CD8-positive, alpha-beta memory T cell (primary cell): ENCODE data around the gene KRTAP23-1. TPM values are rescaled to one million over a fixed set of nuclear protein-coding genes. Genes with fewer than 3 reads are reported as not detected.

Experiments used
- CTCF ChIA-PET: fragments of 350-600 bp; sonication (Branson Sonifier 250); formaldehyde crosslinking; loops from one replicate; lab custom pipeline; 2021; ENCODE audit warnings: antibody characterized with exemption; lab: Charles Lee
- POLR2A ChIA-PET: fragments of 350-600 bp; sonication (Branson Sonifier 250); formaldehyde crosslinking; loops from one replicate; lab custom pipeline; 2021; ENCODE audit warnings: antibody characterized with exemption; lab: Charles Lee
- DNase-seq, 5 donors: peaks; one replicate each; pipeline versions ENCODE4 v3.0.0 to v3.0.0-alpha.2; 2020 to 2022; ENCODE audit warnings: mixed read lengths in 1 of 5
- H3K27ac ChIP-seq: one replicate; pipeline ENCODE4 v1.7.0; 2013; ENCODE audit warnings: low read depth, mild to moderate bottlenecking, low read length, moderate library complexity
- H3K27me3 ChIP-seq: 2 replicates; pipeline ENCODE4 v1.7.0; 2013; ENCODE audit warnings: low read length, mild to moderate bottlenecking; ENCODE audit not compliant: insufficient read depth, poor library complexity, severe bottlenecking
- H3K36me3 ChIP-seq: 2 replicates; pipeline ENCODE4 v1.7.0; 2013; ENCODE audit warnings: mild to moderate bottlenecking, low read length, moderate library complexity; ENCODE audit not compliant: insufficient read depth
- H3K4me1 ChIP-seq: 2 replicates; pipeline ENCODE4 v1.7.0; 2013; ENCODE audit warnings: mild to moderate bottlenecking, low read length, moderate library complexity; ENCODE audit not compliant: insufficient read depth
- H3K4me3 ChIP-seq: 2 replicates; pipeline ENCODE4 v1.7.0; 2013; ENCODE audit warnings: mild to moderate bottlenecking, low read length
- H3K9me3 ChIP-seq: 2 replicates; pipeline ENCODE4 v1.7.0; 2013; ENCODE audit warnings: mild to moderate bottlenecking, low read length
- H3K27ac Mint-ChIP-seq, 8 donors: one replicate each; pipeline ENCODE4 v1.8.0; 2020 to 2021; ENCODE audit warnings: mixed read lengths in 8 of 8, mild to moderate bottlenecking in 6 of 8, inconsistent platforms in 3 of 8, moderate library complexity in 3 of 8
- H3K27me3 Mint-ChIP-seq, 2 donors: one replicate each; pipeline ENCODE4 v1.8.0; 2020 to 2021; ENCODE audit warnings: mixed read lengths in 2 of 2, mild to moderate bottlenecking in 1 of 2, moderate library complexity in 1 of 2
- H3K36me3 Mint-ChIP-seq, 3 donors: one replicate each; pipeline ENCODE4 v1.8.0; 2020 to 2021; ENCODE audit warnings: mixed read lengths in 3 of 3, inconsistent platforms in 1 of 3, mild to moderate bottlenecking in 1 of 3
- H3K4me1 Mint-ChIP-seq, 3 donors: one replicate each; pipeline ENCODE4 v1.8.0; 2020 to 2021; ENCODE audit warnings: mixed read lengths in 3 of 3, inconsistent platforms in 1 of 3, mild to moderate bottlenecking in 1 of 3
- H3K4me3 Mint-ChIP-seq, 7 donors: one replicate each; pipeline ENCODE4 v1.8.0; 2020 to 2021; ENCODE audit warnings: mixed read lengths in 7 of 7, mild to moderate bottlenecking in 6 of 7, moderate library complexity in 4 of 7, inconsistent platforms in 2 of 7
- H3K9me3 Mint-ChIP-seq, 5 donors: one replicate each; pipeline ENCODE4 v1.8.0; 2020 to 2022; ENCODE audit warnings: mixed read lengths in 5 of 5, mild to moderate bottlenecking in 3 of 5, moderate library complexity in 2 of 5, inconsistent platforms in 1 of 5
- polyA plus RNA-seq: library from polyadenylated mRNA; unstranded; fragments of 300-500 nt; fragmentation: Illumina TruSeq; gene quantifications from one replicate; pipeline ENCODE4 v1.2.3, GENCODE V29; 2021
- total RNA-seq, 2 experiments: library from RNA; stranded (reverse); gene quantifications; one replicate each; pipeline ENCODE4 v1.2.3, GENCODE V29; 2021

KRTAP23-1 gene
- total RNA-seq (not detected), polyA plus RNA-seq (not detected)

DNA sequence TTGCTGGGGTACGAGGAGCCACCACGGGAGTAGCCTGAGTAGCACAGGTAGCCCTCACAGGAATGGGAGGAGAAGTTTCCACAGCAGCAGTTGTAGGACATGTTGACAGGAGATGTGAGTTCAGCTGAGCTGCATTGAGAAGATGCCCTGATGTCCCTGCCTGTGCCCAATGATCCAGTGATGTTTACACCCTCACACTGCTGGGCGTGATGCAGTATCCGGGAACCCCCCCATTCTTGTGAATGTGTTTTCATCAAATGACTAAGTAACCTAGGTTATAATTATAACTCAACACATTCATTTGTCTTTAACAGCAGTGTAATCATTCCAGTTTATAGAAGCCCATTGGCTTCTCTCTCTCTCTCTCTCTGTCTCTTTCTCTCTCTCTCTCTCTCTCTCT, at the start of gene KRTAP23-1:
KRTAP23-1 (minus strand) TSS at position 101 of the 400 bp plus-strand sequence; CDS start at position 101, 0 bp downstream.
- Histone ChIP-seq H3K9me3 (no peaks in the 10 kb centered on the region), H3K27ac (no peak within 1 kb of the TSS), H3K27me3 (no peaks in the 10 kb centered on the region), H3K4me1 (no peaks in the 10 kb centered on the region), H3K36me3 (no peaks in the 10 kb centered on the region), H3K4me3 (no peak within 1 kb of the TSS)
- peaks cover 0 to 2% (median 0%) of the 10 kb centered on the region in 3 donors for H3K36me3 Mint-ChIP-seq
- no peak for DNase-seq
- ChIA-PET POLR2A (no interaction called here), CTCF (interaction anchor here (1.0 kb wide), 1 partner anchor 89 kb away, joined by 3 read pairs; no protein-coding TSS in a partner anchor)
- H3K4me3 Mint-ChIP-seq, result no peak within 1 kb of the TSS
- H3K27me3 Mint-ChIP-seq, result no peaks in the 10 kb centered on the region
- H3K27ac Mint-ChIP-seq, result no peak within 1 kb of the TSS
- peaks cover 0 to 7% (median 2%) of the 10 kb centered on the region in 5 donors for H3K9me3 Mint-ChIP-seq
- H3K4me1 Mint-ChIP-seq, result no peaks in the 10 kb centered on the region

DNA sequence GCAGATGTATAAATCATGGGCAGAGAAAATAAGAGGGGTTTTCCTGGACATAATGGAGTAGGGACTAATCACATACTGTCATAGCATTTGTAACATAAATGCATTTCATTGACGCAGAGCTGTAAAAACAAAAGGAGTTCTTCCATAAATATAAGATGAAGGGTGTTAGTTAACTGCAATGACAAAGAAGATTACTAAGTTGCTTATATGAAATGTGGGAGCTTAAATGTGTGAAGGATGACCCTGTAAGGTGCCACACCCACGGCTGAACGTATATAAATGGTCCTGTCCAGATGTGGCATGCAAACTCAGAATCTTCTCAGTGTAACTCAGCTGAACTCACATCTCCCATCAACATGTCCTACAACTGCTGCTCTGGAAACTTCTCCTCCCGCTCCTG, 47.3 kb upstream of the KRTAP23-1 start, which contains the start of gene KRTAP13-1:
KRTAP13-1 (plus strand) TSS at position 301 of the 400 bp plus-strand sequence; CDS start at position 357, 56 bp downstream.
- POLR2A ChIA-PET, result no interaction called here
- H3K36me3 Mint-ChIP-seq, result no peaks in the 10 kb centered on the region
- H3K27me3 Mint-ChIP-seq, result no peaks in the 10 kb centered on the region
- peaks cover 0 to 8% (median 3%) of the 10 kb centered on the region in 5 donors for H3K9me3 Mint-ChIP-seq
- no peak for DNase-seq
- Histone ChIP-seq H3K27ac (no peak within 1 kb of the TSS), H3K9me3 (no peaks in the 10 kb centered on the region), H3K36me3 (no peaks in the 10 kb centered on the region), H3K4me3 (no peak within 1 kb of the TSS), H3K4me1 (no peaks in the 10 kb centered on the region), H3K27me3 (no peaks in the 10 kb centered on the region)
- no peaks in the 10 kb centered on the region for H3K4me1 Mint-ChIP-seq
- CTCF ChIA-PET, result no interaction called here
- H3K27ac Mint-ChIP-seq, result no peak within 1 kb of the TSS
- H3K4me3 Mint-ChIP-seq, result no peak within 1 kb of the TSS

- no peak overlapping the region for H3K27ac Mint-ChIP-seq
Observed at GRCh38 chr21:30391492-30392025, 43.2 kb upstream of the KRTAP23-1 start.

DNA sequence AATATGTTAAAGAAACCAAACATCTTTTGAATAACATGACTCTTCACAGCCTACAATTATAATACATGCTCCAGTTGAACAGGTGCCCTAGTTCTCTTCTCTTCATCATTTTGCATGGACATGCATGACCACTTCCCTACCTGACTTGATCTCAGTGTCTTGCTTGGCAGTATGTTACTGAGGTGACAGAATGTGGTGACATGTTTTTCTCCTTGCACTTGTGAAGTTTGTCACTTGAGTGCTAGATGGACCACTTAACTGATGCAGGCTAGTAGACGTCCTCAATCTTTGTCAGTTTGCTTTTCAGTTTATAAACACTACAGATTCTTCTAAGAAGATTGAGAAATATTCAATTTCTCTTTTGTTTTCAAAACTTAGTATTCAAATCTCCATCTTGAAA, 33.8 kb upstream of the KRTAP23-1 start:
- Histone ChIP-seq H3K27ac (no peak overlapping the region), H3K36me3 (no peaks in the 10 kb centered on the region), H3K4me1 (no peaks in the 10 kb centered on the region), H3K9me3 (no peaks in the 10 kb centered on the region), H3K27me3 (no peaks in the 10 kb centered on the region), H3K4me3 (no peak overlapping the region)
- no peaks in the 10 kb centered on the region for H3K4me1 Mint-ChIP-seq
- ChIA-PET POLR2A (no interaction called here), CTCF (no interaction called here)
- peaks cover 0 to 2% of the 10 kb centered on the region in 2 donors for H3K27me3 Mint-ChIP-seq
- no peaks in the 10 kb centered on the region for H3K36me3 Mint-ChIP-seq
- no peak overlapping the region for H3K27ac Mint-ChIP-seq
- DNase-seq, result no peak
- peaks cover 2 to 6% (median 4%) of the 10 kb centered on the region in 5 donors for H3K9me3 Mint-ChIP-seq
- H3K4me3 Mint-ChIP-seq, result no peak overlapping the region

More at GRCh38 chr21:30391492-30392025, 43.2 kb upstream of the KRTAP23-1 start:
- Histone ChIP-seq H3K27ac (no peak overlapping the region), H3K4me3 (no peak overlapping the region), H3K4me1 (no peaks in the 10 kb centered on the region), H3K27me3 (no peaks in the 10 kb centered on the region), H3K9me3 (no peaks in the 10 kb centered on the region), H3K36me3 (no peaks in the 10 kb centered on the region)
- no peaks in the 10 kb centered on the region for H3K4me1 Mint-ChIP-seq
- no peak overlapping the region for H3K4me3 Mint-ChIP-seq
- ChIA-PET POLR2A (no interaction called here), CTCF (no interaction called here)
- H3K36me3 Mint-ChIP-seq, result no peaks in the 10 kb centered on the region
- DNase-seq, result no peak
- no peaks in the 10 kb centered on the region for H3K27me3 Mint-ChIP-seq
- H3K9me3 Mint-ChIP-seq, result peaks cover 0 to 10% (median 4%) of the 10 kb centered on the region in 5 donors

DNA sequence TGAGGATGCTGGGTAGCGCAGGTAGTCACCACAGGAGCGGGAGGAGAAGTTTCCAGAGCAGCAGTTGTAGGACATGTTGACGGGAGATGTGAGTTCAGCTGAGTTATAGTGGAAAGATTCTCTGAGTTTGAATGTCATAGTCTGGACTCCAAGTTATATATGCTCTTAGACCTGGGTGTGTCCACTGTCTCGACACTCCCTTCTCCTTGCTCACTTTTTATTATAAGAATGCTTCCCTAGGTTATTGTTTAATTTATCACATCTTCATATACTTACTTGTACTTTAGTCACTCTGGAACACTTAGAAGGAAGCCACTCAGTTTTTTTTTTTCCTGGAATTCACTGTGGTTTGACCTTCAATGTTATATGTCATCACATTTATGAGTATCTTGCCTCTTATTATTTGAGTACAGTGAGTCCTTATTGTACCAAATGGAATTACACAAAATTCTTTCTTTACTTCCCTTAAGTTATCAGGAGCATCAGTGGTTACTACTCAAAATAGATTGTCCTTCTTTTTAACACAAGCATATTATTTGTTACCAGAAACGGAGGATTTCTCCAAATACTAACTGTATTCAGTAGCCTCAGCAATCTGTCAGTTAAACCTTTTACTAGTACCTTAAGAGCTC, 23.8 kb upstream of the KRTAP23-1 start, which contains the start of gene KRTAP13-2:
KRTAP13-2 (minus strand) TSS at position 133 of the 632 bp plus-strand sequence; CDS start at position 75, 58 bp downstream.
- no peak within 1 kb of the TSS for H3K27ac ChIP-seq
- H3K9me3 ChIP-seq, result no peaks in the 10 kb centered on the region
- H3K4me3 ChIP-seq, result no peak within 1 kb of the TSS
- no peak for DNase-seq
- Mint-ChIP-seq H3K9me3 (peaks cover 0 to 7% (median 2%) of the 10 kb centered on the region in 5 donors), H3K4me1 (no peaks in the 10 kb centered on the region), H3K4me3 (no peak within 1 kb of the TSS), H3K27ac (no peak within 1 kb of the TSS), H3K27me3 (no peaks in the 10 kb centered on the region), H3K36me3 (no peaks in the 10 kb centered on the region)
- POLR2A ChIA-PET, result no interaction called here
- no peaks in the 10 kb centered on the region for H3K4me1 ChIP-seq
- no peaks in the 10 kb centered on the region for H3K27me3 ChIP-seq
- CTCF ChIA-PET, result no interaction called here
- H3K36me3 ChIP-seq, result no peaks in the 10 kb centered on the region

DNA sequence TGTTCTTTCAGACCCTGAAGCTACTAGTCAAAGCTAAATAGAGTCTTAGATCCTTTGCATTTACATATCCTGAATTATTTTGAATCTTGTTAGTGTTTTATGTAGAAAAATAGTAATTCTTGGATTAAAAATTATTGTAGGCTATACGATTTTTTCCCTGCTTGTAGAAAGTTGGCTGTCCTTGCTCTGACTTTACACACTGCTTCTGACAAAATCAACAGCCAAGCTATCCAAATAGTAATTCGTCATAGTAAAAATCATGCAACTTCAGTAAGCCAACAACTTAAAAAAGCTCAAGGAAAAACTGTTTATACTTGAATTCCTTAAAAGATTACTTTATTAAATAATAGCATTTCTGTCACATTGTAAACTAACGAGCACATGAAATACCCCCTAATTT, 7.5 kb upstream of the KRTAP23-1 start:
- H3K9me3 Mint-ChIP-seq, result peaks cover 0 to 4% (median 0%) of the 10 kb centered on the region in 5 donors
- no peak overlapping the region for H3K4me3 ChIP-seq
- no peak overlapping the region for H3K4me3 Mint-ChIP-seq
- H3K4me1 Mint-ChIP-seq, result no peaks in the 10 kb centered on the region
- POLR2A ChIA-PET, result no interaction called here
- no peaks in the 10 kb centered on the region for H3K36me3 ChIP-seq
- no peak overlapping the region for H3K27ac Mint-ChIP-seq
- no peaks in the 10 kb centered on the region for H3K4me1 ChIP-seq
- no peak overlapping the region for H3K27ac ChIP-seq
- DNase-seq, result no peak
- CTCF ChIA-PET, result no interaction called here
- H3K27me3 ChIP-seq, result no peaks in the 10 kb centered on the region
- H3K36me3 Mint-ChIP-seq, result no peaks in the 10 kb centered on the region
- no peaks in the 10 kb centered on the region for H3K9me3 ChIP-seq
- H3K27me3 Mint-ChIP-seq, result no peaks in the 10 kb centered on the region

GRCh38 chr21:30354308-30355005, 6.1 kb upstream of the KRTAP23-1 start:
- Histone ChIP-seq H3K27ac (no peak overlapping the region), H3K36me3 (no peaks in the 10 kb centered on the region), H3K4me1 (no peaks in the 10 kb centered on the region), H3K27me3 (no peaks in the 10 kb centered on the region), H3K4me3 (no peak overlapping the region), H3K9me3 (no peaks in the 10 kb centered on the region)
- CTCF ChIA-PET, result no interaction called here
- H3K27me3 Mint-ChIP-seq, result no peaks in the 10 kb centered on the region
- DNase-seq, result no peak
- H3K27ac Mint-ChIP-seq, result no peak overlapping the region
- no peaks in the 10 kb centered on the region for H3K36me3 Mint-ChIP-seq
- no peak overlapping the region for H3K4me3 Mint-ChIP-seq
- peaks cover 0 to 4% (median 0%) of the 10 kb centered on the region in 5 donors for H3K9me3 Mint-ChIP-seq
- POLR2A ChIA-PET, result no interaction called here
- H3K4me1 Mint-ChIP-seq, result no peaks in the 10 kb centered on the region

DNA sequence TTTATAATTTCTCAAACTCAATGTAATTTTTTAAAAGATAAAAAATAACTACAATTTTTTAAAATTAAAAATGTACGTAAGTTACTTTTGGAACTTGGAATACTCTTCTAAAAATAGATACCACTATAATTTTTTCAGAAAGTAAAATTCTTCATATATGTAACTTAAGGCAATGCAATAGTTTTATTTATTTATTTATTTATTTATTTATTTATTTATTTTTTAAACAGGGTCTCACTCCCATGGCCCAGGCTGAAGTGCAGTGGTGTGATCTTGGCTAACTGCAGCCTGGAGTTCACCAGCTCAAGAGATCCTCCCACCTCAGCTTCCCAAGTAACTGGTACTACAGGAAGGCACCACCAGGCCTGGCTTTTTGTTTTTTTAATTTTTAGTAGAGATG, 3.1 kb upstream of the KRTAP23-1 start:
- Histone ChIP-seq H3K27ac (no peak overlapping the region), H3K27me3 (no peaks in the 10 kb centered on the region), H3K36me3 (no peaks in the 10 kb centered on the region), H3K4me1 (no peaks in the 10 kb centered on the region), H3K9me3 (no peaks in the 10 kb centered on the region), H3K4me3 (no peak overlapping the region)
- POLR2A ChIA-PET, result no interaction called here
- Mint-ChIP-seq H3K9me3 (peaks cover 0 to 4% (median 0%) of the 10 kb centered on the region in 5 donors), H3K36me3 (peaks cover 0 to 2% (median 0%) of the 10 kb centered on the region in 3 donors), H3K4me1 (no peaks in the 10 kb centered on the region), H3K4me3 (no peak overlapping the region), H3K27me3 (no peaks in the 10 kb centered on the region), H3K27ac (no peak overlapping the region)
- DNase-seq, result no peak
- CTCF ChIA-PET, result no interaction called here
